GM23338 (cell line): ENCODE results near the gene SIRPB1. TPM values are rescaled to one million over a fixed set of nuclear protein-coding genes. Genes with fewer than 3 reads are reported as not detected.

Experiments used
- ATAC-seq: fragments of 200-7000 bp; cut with Tn5 transposase; 3 replicates; pipeline ENCODE4 v1.9.1; 2020
- DNase-seq: peaks from one replicate; pipeline ENCODE4 v3.0.0-alpha.2; 2015; ENCODE audit warnings: low spot score
- H2AFZ ChIP-seq: fragments of 200-600 bp; sonication (generic); 2 replicates; pipeline ENCODE4 v1.8.0; 2016; ENCODE audit warnings: antibody characterized with exemption, mild to moderate bottlenecking, moderate library complexity
- H3F3A ChIP-seq: fragments of 200-600 bp; sonication (generic); replicated peaks from 2 replicates; pipeline ENCODE4 v1.8.0; 2017; ENCODE audit warnings: antibody characterized with exemption, mixed run types, low read depth
- H3K27ac ChIP-seq: fragments of 200-600 bp; sonication (generic); 2 replicates; pipeline ENCODE4 v1.6.1; 2016; ENCODE audit warnings: low read depth
- H3K27me3 ChIP-seq: fragments of 200-600 bp; sonication (generic); 2 replicates; pipeline ENCODE4 v1.8.0; 2016; ENCODE audit warnings: mild to moderate bottlenecking, mixed run types, moderate library complexity; ENCODE audit not compliant: insufficient read depth
- H3K36me3 ChIP-seq: fragments of 200-600 bp; sonication (generic); 2 replicates; pipeline ENCODE4 v1.8.0; 2016; ENCODE audit warnings: mild to moderate bottlenecking; ENCODE audit not compliant: insufficient read depth
- H3K4me1 ChIP-seq: fragments of 200-600 bp; sonication (generic); 2 replicates; pipeline ENCODE4 v1.8.0; 2016; ENCODE audit warnings: mild to moderate bottlenecking, moderate library complexity; ENCODE audit not compliant: insufficient read depth
- H3K4me2 ChIP-seq: fragments of 200-600 bp; sonication (generic); 2 replicates; pipeline ENCODE4 v1.7.1; 2017; ENCODE audit warnings: mixed run types
- H3K4me3 ChIP-seq: fragments of 200-600 bp; sonication (generic); 2 replicates; pipeline ENCODE4 v1.6.1; 2016; ENCODE audit warnings: mixed run types
- H3K79me2 ChIP-seq: fragments of 200-600 bp; sonication (generic); replicated peaks from 2 replicates; pipeline ENCODE4 v1.8.0; 2017; ENCODE audit warnings: mild to moderate bottlenecking; ENCODE audit not compliant: insufficient read depth
- H3K9me2 ChIP-seq: fragments of 200-600 bp; sonication (generic); 2 replicates; pipeline ENCODE4 v1.8.0; 2017; ENCODE audit not compliant: insufficient read depth
- H4K20me1 ChIP-seq: fragments of 200-600 bp; sonication (generic); replicated peaks from 2 replicates; pipeline ENCODE4 v1.8.0; 2017; ENCODE audit warnings: mild to moderate bottlenecking; ENCODE audit not compliant: insufficient read depth
- H3K27ac Mint-ChIP-seq: 2 replicates; pipeline ENCODE4 v1.8.0; 2020; ENCODE audit warnings: inconsistent platforms, mild to moderate bottlenecking, moderate library complexity, mixed read lengths
- H3K27me3 Mint-ChIP-seq: 3 replicates; pipeline ENCODE4 v1.8.0; 2022; ENCODE audit warnings: low read depth, mild to moderate bottlenecking, moderate library complexity, mixed read lengths, inconsistent platforms; ENCODE audit not compliant: insufficient read depth, poor library complexity
- H3K36me3 Mint-ChIP-seq: 3 replicates; pipeline ENCODE4 v1.8.0; 2021; ENCODE audit warnings: low read depth, mild to moderate bottlenecking, inconsistent platforms, moderate library complexity, mixed read lengths
- H3K4me1 Mint-ChIP-seq: 3 replicates; pipeline ENCODE4 v1.8.0; 2020; ENCODE audit warnings: mild to moderate bottlenecking, inconsistent platforms, mixed read lengths
- H3K4me3 Mint-ChIP-seq: 3 replicates; pipeline ENCODE4 v1.8.0; 2021; ENCODE audit warnings: moderate library complexity, mild to moderate bottlenecking, inconsistent platforms, mixed read lengths
- H3K9me3 Mint-ChIP-seq: 3 replicates; pipeline ENCODE4 v1.8.0; 2020; ENCODE audit warnings: moderate library complexity, mild to moderate bottlenecking, inconsistent platforms, mixed read lengths
- CREB1 ChIP-seq: fragments of 250-450 bp; sonication (Bioruptor Pico); IDR thresholded peaks from 2 replicates; pipeline ENCODE4 v1.5.0; 2020; ENCODE audit warnings: low read depth, mild to moderate bottlenecking, moderate library complexity
- EZH2phosphoT487 ChIP-seq: fragments of 200-600 bp; sonication (generic); IDR thresholded peaks from one replicate; pipeline ENCODE4 v1.8.1; 2018; ENCODE audit warnings: antibody characterized with exemption; ENCODE audit not compliant: unreplicated experiment
- JUNB ChIP-seq: IDR thresholded peaks from one replicate; pipeline ENCODE4 v1.6.1; 2016; ENCODE audit warnings: antibody characterized with exemption; ENCODE audit not compliant: unreplicated experiment
- NANOG ChIP-seq: IDR thresholded peaks from 2 replicates; pipeline ENCODE4 v1.6.1; 2016; ENCODE audit warnings: antibody characterized with exemption, borderline replicate concordance
- polyA plus RNA-seq: library from polyadenylated mRNA; unstranded; fragments of >200 nt; fragmentation: Nextera tagmentation; extraction: Ambion mirVana; gene quantifications from 2 replicates; pipeline ENCODE4 v1.2.1, GENCODE V29; 2016
- total RNA-seq: library from RNA; depleted of rRNA; stranded (reverse); fragments of >200 nt; shearing (Covaris generic); gene quantifications from 2 replicates; pipeline ENCODE4 v1.2.3, GENCODE V29; 2014
- TF ChIP-seq, protein P1 (sequence below): fragments of 250-450 bp; sonication (Bioruptor Pico); IDR thresholded peaks from 2 replicates; pipeline ENCODE4 v1.5.0; 2020; ENCODE audit warnings: mild to moderate bottlenecking, moderate library complexity
- TF ChIP-seq, protein P2 (sequence below): IDR thresholded peaks from one replicate; pipeline ENCODE4 v1.6.1; 2018; ENCODE audit warnings: antibody characterized with exemption; ENCODE audit not compliant: unreplicated experiment

SIRPB1 gene
- total and polyA plus RNA-seq, 2 experiments from 2014 or later: not detected

GRCh38 chr20:1665345-1665744, 45.5 kb upstream of the SIRPB1 start:
- TF ChIP-seq, protein P1, sequence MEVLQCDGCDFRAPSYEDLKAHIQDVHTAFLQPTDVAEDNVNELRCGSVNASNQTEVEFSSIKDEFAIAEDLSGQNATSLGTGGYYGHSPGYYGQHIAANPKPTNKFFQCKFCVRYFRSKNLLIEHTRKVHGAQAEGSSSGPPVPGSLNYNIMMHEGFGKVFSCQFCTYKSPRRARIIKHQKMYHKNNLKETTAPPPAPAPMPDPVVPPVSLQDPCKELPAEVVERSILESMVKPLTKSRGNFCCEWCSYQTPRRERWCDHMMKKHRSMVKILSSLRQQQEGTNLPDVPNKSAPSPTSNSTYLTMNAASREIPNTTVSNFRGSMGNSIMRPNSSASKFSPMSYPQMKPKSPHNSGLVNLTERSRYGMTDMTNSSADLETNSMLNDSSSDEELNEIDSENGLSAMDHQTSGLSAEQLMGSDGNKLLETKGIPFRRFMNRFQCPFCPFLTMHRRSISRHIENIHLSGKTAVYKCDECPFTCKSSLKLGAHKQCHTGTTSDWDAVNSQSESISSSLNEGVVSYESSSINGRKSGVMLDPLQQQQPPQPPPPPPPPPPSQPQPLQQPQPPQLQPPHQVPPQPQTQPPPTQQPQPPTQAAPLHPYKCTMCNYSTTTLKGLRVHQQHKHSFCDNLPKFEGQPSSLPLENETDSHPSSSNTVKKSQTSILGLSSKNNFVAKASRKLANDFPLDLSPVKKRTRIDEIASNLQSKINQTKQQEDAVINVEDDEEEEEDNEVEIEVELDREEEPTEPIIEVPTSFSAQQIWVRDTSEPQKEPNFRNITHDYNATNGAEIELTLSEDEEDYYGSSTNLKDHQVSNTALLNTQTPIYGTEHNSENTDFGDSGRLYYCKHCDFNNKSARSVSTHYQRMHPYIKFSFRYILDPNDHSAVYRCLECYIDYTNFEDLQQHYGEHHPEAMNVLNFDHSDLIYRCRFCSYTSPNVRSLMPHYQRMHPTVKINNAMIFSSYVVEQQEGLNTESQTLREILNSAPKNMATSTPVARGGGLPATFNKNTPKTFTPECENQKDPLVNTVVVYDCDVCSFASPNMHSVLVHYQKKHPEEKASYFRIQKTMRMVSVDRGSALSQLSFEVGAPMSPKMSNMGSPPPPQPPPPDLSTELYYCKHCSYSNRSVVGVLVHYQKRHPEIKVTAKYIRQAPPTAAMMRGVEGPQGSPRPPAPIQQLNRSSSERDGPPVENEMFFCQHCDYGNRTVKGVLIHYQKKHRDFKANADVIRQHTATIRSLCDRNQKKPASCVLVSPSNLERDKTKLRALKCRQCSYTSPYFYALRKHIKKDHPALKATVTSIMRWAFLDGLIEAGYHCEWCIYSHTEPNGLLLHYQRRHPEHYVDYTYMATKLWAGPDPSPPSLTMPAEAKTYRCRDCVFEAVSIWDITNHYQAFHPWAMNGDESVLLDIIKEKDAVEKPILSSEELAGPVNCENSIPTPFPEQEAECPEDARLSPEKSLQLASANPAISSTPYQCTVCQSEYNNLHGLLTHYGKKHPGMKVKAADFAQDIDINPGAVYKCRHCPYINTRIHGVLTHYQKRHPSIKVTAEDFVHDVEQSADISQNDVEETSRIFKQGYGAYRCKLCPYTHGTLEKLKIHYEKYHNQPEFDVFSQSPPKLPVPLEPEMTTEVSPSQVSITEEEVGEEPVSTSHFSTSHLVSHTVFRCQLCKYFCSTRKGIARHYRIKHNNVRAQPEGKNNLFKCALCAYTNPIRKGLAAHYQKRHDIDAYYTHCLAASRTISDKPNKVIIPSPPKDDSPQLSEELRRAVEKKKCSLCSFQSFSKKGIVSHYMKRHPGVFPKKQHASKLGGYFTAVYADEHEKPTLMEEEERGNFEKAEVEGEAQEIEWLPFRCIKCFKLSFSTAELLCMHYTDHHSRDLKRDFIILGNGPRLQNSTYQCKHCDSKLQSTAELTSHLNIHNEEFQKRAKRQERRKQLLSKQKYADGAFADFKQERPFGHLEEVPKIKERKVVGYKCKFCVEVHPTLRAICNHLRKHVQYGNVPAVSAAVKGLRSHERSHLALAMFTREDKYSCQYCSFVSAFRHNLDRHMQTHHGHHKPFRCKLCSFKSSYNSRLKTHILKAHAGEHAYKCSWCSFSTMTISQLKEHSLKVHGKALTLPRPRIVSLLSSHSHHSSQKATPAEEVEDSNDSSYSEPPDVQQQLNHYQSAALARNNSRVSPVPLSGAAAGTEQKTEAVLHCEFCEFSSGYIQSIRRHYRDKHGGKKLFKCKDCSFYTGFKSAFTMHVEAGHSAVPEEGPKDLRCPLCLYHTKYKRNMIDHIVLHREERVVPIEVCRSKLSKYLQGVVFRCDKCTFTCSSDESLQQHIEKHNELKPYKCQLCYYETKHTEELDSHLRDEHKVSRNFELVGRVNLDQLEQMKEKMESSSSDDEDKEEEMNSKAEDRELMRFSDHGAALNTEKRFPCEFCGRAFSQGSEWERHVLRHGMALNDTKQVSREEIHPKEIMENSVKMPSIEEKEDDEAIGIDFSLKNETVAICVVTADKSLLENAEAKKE (CRISPR knock-in tag): no peak
- no peak for TF ChIP-seq EZH2phosphoT487
- no peak for TF ChIP-seq NANOG
- TF ChIP-seq CREB1 (CRISPR knock-in tag): no peak
- no peak for TF ChIP-seq JUNB
- TF ChIP-seq, protein P2, sequence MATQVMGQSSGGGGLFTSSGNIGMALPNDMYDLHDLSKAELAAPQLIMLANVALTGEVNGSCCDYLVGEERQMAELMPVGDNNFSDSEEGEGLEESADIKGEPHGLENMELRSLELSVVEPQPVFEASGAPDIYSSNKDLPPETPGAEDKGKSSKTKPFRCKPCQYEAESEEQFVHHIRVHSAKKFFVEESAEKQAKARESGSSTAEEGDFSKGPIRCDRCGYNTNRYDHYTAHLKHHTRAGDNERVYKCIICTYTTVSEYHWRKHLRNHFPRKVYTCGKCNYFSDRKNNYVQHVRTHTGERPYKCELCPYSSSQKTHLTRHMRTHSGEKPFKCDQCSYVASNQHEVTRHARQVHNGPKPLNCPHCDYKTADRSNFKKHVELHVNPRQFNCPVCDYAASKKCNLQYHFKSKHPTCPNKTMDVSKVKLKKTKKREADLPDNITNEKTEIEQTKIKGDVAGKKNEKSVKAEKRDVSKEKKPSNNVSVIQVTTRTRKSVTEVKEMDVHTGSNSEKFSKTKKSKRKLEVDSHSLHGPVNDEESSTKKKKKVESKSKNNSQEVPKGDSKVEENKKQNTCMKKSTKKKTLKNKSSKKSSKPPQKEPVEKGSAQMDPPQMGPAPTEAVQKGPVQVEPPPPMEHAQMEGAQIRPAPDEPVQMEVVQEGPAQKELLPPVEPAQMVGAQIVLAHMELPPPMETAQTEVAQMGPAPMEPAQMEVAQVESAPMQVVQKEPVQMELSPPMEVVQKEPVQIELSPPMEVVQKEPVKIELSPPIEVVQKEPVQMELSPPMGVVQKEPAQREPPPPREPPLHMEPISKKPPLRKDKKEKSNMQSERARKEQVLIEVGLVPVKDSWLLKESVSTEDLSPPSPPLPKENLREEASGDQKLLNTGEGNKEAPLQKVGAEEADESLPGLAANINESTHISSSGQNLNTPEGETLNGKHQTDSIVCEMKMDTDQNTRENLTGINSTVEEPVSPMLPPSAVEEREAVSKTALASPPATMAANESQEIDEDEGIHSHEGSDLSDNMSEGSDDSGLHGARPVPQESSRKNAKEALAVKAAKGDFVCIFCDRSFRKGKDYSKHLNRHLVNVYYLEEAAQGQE: no peak
- Mint-ChIP-seq H3K9me3 (no peaks in the 10 kb centered on the region; the same call in 2 of the 3 replicates), H3K27me3 (peaks cover 3% of the 10 kb centered on the region), H3K4me3 (no peak overlapping the region), H3K27ac (no peak overlapping the region), H3K4me1 (peaks cover 10% of the 10 kb centered on the region), H3K36me3 (no peaks in the 10 kb centered on the region; the same call in 2 of the 3 replicates)
- Histone ChIP-seq H3K4me2 (no peak overlapping the region), H4K20me1 (no peaks in the 10 kb centered on the region), H3K27me3 (no peaks in the 10 kb centered on the region), H3K4me1 (no peaks in the 10 kb centered on the region), H3K36me3 (no peaks in the 10 kb centered on the region), H2AFZ (no peak overlapping the region), H3F3A (no peaks in the 10 kb centered on the region), H3K9me2 (peaks cover 10% of the 10 kb centered on the region), H3K79me2 (no peaks in the 10 kb centered on the region), H3K4me3 (no peak overlapping the region), H3K27ac (no peak overlapping the region)
- DNase-seq (no peak), ATAC-seq (no peak)
